Measurements from ENCODE around the gene ERG. TPM values are rescaled to one million over a fixed set of nuclear protein-coding genes. Genes with fewer than 3 reads are reported as not detected.

The ERG gene
- total and polyA plus RNA-seq, 9 of the 15 experiments (the other 6 are each of a cell fraction or from before 2014, with no cell fraction given) = 0.06 TPM; not detected in 8

DNA sequence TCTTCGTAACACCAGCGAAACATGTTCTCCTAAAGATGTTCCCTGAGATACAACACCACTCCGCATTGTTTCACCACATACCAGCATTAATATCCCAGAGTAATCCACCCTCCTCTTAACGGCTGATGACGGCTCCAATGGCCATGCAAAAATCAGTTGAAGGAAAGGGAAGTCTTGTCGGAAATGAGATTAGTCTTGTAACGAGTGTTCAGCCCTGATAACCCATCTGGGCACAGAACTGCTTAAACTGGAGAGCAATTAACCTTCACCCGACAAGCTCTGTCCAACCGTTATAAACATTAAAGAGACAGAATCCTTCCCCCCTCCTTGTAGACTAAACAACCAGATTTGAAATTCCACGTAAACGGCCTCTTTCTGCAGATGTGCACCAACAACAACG is 21.9 kb downstream of the ERG start (continued):
- TF ChIP-seq, protein P1, sequence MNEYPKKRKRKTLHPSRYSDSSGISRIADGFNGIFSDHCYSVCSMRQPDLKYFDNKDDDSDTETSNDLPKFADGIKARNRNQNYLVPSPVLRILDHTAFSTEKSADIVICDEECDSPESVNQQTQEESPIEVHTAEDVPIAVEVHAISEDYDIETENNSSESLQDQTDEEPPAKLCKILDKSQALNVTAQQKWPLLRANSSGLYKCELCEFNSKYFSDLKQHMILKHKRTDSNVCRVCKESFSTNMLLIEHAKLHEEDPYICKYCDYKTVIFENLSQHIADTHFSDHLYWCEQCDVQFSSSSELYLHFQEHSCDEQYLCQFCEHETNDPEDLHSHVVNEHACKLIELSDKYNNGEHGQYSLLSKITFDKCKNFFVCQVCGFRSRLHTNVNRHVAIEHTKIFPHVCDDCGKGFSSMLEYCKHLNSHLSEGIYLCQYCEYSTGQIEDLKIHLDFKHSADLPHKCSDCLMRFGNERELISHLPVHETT (CRISPR knock-in tag; conservative IDR thresholded peaks at IDR 0.05 in 1 of 2, IDR thresholded peaks at IDR 0.05 in 1 of 2) = peak in 1 of 2 experiments; percentile 87; a peak in 2 of 4 replicates
- TF ChIP-seq ZFX (CRISPR knock-in tag; IDR thresholded peaks at IDR 0.05) (no peak), ASH1L (IDR thresholded peaks at IDR 0.05; ENCODE audit: borderline replicate concordance, low read depth, partially characterized antibody) (no peak), ZKSCAN8 (CRISPR knock-in tag; IDR thresholded peaks at IDR 0.05) (peak; percentile 73; the same call in 1 of the 2 replicates), ZNF57 (CRISPR knock-in tag; IDR thresholded peaks at IDR 0.05) (no peak), JUNB (CRISPR knock-in tag; conservative IDR thresholded peaks at IDR 0.05) (no peak), KDM4B (IDR thresholded peaks at IDR 0.05; ENCODE audit: borderline replicate concordance in 2 of 2, low read depth in 1 of 2) (no peak), NBN (IDR thresholded peaks at IDR 0.05; ENCODE audit: low read depth) (no peak), ZNF143 (CRISPR knock-in tag; IDR thresholded peaks at IDR 0.05) (no peak), TCF7 (IDR thresholded peaks at IDR 0.05; ENCODE audit: borderline replicate concordance) (0 out of 2 replicates have a peak, but pooled peaks have one; percentile 64), NFIX (CRISPR knock-in tag; IDR thresholded peaks at IDR 0.05; ENCODE audit: low read depth) (no peak), SMARCA5 (IDR thresholded peaks at IDR 0.05) (no peak), POLR3A (IDR thresholded peaks at IDR 0.05; ENCODE audit: borderline replicate concordance, extremely low read depth, insufficient read depth, insufficient read length) (no peak), E2F3 (CRISPR knock-in tag; IDR thresholded peaks at IDR 0.05) (no peak), PTBP1 (IDR thresholded peaks at IDR 0.05; ENCODE audit: low read depth, low read length) (no peak), DIDO1 (tag; IDR thresholded peaks at IDR 0.05; ENCODE audit: low read depth) (peak; percentile 33; the same call in 1 of the 2 replicates), ZNF644 (tag; IDR thresholded peaks at IDR 0.05; ENCODE audit: low read depth) (peak; percentile 96)
- TF ChIP-seq, protein P2, sequence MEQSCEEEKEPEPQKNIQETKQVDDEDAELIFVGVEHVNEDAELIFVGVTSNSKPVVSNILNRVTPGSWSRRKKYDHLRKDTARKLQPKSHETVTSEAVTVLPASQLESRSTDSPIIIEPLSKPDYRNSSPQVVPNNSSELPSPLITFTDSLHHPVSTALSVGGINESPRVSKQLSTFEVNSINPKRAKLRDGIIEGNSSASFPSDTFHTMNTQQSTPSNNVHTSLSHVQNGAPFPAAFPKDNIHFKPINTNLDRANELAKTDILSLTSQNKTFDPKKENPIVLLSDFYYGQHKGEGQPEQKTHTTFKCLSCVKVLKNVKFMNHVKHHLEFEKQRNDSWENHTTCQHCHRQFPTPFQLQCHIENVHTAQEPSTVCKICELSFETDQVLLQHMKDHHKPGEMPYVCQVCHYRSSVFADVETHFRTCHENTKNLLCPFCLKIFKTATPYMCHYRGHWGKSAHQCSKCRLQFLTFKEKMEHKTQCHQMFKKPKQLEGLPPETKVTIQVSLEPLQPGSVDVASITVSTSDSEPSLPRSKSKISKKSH (CRISPR knock-in tag; IDR thresholded peaks at IDR 0.05) = no peak
- TF ChIP-seq, protein P3, sequence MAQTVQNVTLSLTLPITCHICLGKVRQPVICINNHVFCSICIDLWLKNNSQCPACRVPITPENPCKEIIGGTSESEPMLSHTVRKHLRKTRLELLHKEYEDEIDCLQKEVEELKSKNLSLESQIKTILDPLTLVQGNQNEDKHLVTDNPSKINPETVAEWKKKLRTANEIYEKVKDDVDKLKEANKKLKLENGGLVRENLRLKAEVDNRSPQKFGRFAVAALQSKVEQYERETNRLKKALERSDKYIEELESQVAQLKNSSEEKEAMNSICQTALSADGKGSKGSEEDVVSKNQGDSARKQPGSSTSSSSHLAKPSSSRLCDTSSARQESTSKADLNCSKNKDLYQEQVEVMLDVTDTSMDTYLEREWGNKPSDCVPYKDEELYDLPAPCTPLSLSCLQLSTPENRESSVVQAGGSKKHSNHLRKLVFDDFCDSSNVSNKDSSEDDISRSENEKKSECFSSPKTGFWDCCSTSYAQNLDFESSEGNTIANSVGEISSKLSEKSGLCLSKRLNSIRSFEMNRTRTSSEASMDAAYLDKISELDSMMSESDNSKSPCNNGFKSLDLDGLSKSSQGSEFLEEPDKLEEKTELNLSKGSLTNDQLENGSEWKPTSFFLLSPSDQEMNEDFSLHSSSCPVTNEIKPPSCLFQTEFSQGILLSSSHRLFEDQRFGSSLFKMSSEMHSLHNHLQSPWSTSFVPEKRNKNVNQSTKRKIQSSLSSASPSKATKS (CRISPR knock-in tag; IDR thresholded peaks at IDR 0.05) = no peak
- TF ChIP-seq, protein P4, sequence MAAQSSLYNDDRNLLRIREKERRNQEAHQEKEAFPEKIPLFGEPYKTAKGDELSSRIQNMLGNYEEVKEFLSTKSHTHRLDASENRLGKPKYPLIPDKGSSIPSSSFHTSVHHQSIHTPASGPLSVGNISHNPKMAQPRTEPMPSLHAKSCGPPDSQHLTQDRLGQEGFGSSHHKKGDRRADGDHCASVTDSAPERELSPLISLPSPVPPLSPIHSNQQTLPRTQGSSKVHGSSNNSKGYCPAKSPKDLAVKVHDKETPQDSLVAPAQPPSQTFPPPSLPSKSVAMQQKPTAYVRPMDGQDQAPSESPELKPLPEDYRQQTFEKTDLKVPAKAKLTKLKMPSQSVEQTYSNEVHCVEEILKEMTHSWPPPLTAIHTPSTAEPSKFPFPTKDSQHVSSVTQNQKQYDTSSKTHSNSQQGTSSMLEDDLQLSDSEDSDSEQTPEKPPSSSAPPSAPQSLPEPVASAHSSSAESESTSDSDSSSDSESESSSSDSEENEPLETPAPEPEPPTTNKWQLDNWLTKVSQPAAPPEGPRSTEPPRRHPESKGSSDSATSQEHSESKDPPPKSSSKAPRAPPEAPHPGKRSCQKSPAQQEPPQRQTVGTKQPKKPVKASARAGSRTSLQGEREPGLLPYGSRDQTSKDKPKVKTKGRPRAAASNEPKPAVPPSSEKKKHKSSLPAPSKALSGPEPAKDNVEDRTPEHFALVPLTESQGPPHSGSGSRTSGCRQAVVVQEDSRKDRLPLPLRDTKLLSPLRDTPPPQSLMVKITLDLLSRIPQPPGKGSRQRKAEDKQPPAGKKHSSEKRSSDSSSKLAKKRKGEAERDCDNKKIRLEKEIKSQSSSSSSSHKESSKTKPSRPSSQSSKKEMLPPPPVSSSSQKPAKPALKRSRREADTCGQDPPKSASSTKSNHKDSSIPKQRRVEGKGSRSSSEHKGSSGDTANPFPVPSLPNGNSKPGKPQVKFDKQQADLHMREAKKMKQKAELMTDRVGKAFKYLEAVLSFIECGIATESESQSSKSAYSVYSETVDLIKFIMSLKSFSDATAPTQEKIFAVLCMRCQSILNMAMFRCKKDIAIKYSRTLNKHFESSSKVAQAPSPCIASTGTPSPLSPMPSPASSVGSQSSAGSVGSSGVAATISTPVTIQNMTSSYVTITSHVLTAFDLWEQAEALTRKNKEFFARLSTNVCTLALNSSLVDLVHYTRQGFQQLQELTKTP (IDR thresholded peaks at IDR 0.05; ENCODE audit: low read depth in 1 of 2, partially characterized antibody in 2 of 2) = peak in 1 of 2 experiments; percentile 67
